GM21529 (cell line): ENCODE results near the gene SMAGP.
"Not testable (repeated sequence)": the region's sequence is repeated elsewhere in the genome, so short reads cannot be mapped to it uniquely, and the experiment has no call there.

Experiments
- ATAC-seq: cut with Tn5 transposase; IDR thresholded peaks from one replicate; pipeline ENCODE4 v1.9.1; 2021; ENCODE audit not compliant: unreplicated experiment

The SMAGP gene

GRCh38 chr12:51227112-51227511, 43.1 kb downstream of the SMAGP start:
- not testable (repeated sequence) for ATAC-seq

DNA sequence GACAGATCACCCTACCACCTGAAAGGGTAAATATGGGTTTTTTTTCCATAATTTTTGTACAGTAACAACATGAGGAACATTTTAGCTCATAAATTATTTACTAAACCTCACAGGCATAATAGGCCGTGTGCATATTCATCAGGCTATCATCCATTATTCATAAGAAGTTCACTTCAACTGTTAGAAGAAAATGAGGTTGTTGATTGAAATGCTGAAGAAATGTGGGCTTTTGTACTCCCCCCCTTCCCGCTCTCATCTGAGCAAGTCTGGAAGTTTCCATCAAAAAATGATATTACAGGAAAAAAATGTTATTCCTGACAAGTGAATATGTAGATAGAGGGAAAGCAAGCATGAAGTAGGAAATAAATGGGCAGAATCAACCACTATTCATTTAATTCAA, 44.4 kb downstream of the SMAGP start:
- ATAC-seq, result no peak

- ATAC-seq, result no peak
Measured at GRCh38 chr12:51225234-51225633, 45.0 kb downstream of the SMAGP start.

- ATAC-seq, result no peak
Measured at GRCh38 chr12:51224625-51225024, 45.6 kb downstream of the SMAGP start.

GRCh38 chr12:51222461-51222860, 47.8 kb downstream of the SMAGP start:
- no peak for ATAC-seq

DNA sequence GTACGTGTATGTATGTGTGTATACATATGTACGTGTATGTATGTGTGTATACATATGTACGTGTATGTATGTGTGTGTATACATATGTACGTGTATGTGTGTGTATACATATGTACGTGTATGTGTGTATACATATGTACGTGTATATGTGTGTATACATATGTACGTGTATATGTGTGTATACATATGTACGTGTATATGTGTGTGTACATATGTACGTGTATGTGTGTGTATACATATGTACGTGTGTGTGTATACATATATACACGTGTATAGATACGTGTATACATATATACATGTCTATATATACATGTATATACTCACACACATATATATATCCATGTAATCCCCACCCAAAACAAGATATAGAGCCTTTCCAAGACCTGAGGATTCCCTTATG, 50.4 kb downstream of the SMAGP start:
- ATAC-seq, result not testable (repeated sequence)

DNA sequence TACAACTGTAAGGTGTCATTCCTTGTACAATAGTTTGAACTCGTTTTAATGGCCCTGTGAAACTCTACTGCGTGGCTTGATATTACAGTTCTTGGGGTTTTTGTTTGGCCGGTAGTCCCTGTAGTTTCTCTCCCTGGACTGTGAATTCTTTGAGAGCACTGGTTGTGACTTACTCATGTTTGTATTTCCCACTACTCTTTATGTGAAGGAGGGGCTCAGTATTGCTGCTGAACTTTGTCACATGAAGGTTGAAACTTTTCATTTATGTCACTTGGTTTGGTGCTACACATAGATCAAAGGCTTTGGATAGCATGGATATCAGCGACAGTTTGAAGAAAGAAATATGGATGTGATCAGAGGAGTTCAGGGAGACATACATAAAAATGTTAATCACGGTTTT, 50.9 kb downstream of the SMAGP start:
- no peak for ATAC-seq

- no peak for ATAC-seq
Measured at GRCh38 chr12:51218607-51219161, 51.5 kb downstream of the SMAGP start.

GRCh38 chr12:51217968-51218606, 52.1 kb downstream of the SMAGP start, which contains the start of gene POU6F1:
Gene POU6F1, minus strand, starts transcription at chr12:51218062. Its CDS starts 11,226 bp downstream, at chr12:51206836.
- peak; percentile 68 for ATAC-seq

DNA sequence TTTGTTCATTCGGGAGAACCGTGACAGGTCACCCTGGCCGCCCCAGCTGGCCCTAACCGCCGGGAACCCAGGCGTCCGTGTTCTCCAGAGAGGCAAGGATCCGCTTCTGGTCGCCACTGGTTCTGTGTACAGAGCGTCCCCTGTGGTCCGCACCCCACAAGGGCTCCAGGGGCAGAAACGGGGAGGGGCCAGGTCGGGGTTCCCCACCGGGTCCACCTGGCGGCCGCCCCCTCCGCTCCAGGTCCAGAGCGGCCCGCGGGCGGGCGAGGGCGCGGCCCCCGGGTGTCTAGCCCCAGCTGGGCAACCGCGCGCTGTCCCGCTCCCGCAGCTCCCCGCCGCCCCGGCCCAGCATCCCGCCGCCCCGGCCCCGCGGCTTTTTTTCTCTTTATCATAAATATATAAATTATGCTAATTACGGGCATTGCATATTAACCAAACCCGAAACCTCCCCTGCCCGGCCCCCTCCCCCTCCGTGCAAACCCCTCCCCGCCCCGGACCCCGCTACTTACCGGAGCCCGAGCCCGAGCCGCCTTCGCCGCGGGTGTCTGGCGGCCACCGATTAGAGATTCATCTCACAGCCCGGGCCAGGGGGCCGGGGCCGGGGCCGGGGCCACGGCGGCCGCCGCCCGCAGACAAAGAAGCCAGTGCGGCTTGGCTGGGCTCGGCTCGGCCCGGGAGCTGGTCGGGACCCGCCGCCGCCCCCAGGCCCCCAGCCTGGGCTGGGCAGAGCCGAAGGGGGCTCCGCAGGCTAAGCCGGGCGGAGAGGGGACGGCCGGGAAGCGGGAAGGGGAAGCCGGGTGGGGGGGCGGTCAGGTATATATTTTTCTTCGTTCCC, 52.9 kb downstream of the SMAGP start:
- peak; percentile 57 for ATAC-seq

DNA sequence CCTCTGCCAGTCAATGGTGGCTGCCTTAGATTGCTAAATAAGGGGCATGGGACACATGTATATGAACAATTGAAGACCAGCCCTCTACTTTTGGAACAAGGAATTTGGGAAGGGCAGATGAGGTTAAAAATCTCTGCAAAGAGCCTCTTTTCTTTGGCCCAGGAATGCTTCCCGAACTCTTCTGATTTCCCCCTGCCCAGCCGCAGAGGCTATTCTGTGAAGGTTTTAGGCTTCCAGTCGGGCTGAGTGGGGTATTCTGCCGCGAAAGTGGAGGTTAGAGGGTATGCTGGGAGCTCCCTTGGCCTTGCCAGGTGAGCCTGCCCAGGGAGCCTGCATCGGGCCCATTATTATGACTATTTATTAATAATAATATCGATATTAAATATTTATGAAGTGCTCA, 53.6 kb downstream of the SMAGP start:
- ATAC-seq, result no peak

DNA sequence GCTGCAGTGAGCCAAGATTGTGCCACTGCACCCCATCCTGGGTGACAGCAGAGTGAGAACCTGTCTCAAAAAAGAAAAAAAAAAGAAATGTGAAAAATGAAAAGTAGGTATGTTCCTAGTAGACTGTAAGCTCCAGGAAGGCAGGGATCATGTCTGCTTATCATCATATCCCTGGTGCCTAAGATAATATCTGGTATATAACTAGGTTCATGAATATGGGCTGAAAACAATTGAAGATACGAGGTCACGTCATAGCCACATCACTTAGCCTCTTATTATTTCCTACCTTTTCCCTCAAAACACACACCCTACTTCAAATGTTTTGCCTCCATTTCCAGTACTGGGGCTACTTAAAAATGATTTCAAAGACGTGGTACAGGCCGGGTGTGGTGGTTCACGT, 55.3 kb downstream of the SMAGP start:
- ATAC-seq, result no peak

DNA sequence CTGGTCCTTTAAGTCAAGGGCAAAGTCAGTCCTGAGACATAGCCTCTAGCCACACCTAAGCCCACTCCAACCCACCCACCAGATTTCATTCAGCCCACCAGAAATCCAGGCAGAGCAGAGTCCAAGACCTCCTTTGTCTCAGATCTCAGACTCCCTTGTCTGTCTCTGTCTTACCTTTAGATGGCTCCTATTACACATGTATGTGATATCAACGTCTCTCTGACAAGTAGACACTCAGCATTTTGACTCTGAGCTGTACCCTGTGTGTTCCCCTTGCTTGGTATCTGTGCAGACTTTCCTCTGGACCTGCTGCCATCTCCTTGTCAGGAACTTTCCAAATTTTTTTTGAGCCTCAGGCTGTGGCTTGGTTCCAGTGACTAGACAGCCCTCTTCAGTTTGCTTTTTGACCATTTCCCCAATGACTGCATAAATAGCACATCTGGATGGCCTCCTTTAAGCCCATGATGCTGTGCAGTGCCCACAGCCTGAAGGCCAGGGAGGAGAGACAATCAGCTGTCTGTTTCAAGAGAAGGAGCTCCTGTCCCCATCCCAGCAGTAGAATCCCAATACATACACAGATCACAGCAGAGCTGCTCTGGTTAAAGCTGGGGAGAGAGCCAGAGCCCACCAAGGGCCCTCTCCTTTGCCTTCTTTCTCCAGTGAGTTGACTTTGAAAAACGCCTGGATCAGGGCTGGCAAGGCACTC, 59.4 kb downstream of the SMAGP start:
- no peak for ATAC-seq

GRCh38 chr12:51209259-51209658, 61.0 kb downstream of the SMAGP start:
- ATAC-seq, result no peak

DNA sequence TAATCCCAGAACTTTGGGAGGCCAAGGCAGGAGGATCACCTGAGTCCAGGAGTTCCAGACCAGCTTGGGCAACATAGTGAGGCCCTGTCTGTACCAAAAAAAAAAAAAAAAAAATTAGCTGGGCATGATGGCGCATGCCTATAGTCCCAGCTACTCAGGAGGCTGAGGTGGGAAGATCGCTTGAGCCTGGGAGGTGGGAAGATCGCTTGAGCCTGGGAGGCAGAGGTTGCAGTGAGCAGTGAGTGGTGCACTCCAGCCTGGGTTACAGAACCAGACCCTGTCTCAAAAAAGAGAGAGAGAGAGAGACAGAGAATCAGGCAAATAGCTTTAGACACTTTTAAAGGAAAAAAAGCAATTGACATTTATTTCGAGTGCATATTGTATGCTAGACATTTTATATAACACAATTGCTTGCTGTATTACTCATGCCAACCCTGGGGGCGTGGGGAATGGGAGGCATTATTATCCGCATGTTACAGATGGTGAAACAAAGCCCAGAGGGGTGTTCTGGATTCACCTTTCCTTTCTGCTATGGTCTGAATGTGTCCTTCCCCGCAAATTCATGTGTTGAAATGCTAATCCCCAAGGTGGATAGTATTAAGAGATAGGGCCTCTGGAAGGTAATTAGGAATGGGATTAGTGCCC, 62.1 kb downstream of the SMAGP start:
- ATAC-seq, result no peak

GRCh38 chr12:51205350-51205749, 64.9 kb downstream of the SMAGP start:
- ATAC-seq, result no peak

DNA sequence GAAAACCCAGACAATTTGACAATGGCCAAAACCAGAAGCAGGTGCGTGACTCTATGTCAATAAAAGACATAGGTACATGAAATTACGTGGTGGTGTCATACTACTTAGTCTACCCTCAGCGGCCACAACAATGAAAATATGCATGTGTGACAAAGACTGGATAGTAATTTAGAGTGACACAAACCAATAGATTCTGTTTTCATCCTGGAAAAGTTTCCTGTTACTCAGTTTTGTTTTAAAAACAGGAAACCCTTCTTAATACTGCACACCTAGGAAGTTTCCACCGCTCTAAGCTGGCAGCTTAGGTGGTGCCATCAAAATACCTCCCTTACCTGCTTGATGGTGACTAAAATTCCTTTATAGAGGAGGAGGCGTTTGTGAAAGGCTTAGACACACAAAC, 67.5 kb downstream of the SMAGP start:
- no peak for ATAC-seq

DNA sequence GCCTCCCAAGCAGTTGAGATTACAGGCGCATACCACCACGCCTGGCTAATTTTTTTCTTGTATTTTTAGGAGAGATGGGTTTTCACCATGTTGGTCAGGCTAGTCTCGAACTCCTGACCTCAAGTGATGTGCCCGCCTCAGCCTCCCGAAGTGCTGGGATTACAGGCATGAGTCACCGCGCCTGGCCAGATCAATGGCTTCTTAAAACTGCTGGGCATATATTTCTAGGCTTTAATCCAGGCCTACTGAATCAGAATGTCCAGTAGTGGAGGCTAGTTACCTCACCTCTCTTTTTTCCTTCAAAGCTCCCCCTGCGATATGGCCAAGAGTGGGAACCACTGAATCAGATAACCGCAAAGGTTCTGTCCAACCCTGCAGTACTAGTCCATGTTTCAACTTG, 69.4 kb downstream of the SMAGP start:
- no peak for ATAC-seq

DNA sequence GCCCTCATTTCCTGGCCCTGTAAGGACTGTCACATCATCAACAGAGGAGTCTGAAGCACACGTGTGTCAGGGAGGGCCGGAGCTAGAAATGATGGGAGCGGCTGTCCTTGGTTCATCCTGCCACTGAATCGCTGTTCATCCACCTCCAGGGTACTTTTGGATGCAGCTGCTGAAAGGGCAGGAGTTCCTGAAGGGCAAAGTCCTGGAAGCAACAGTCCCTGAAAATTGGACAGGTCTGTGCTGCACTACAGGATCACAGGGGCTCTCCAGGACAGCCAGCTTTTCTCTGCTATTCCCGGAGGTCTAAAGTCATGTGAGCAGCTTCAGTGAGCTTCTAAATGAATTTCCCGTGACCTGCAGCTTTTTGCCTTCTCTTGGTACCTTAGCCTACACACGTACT, 70.1 kb downstream of the SMAGP start:
- no peak for ATAC-seq

GRCh38 chr12:51199366-51199945, 70.8 kb downstream of the SMAGP start:
- no peak for ATAC-seq
